GM23338 (cell line): ENCODE results near the gene SNX17. TPM values are rescaled to one million over a fixed set of nuclear protein-coding genes. Genes with fewer than 3 reads are reported as not detected.

Source experiments
- ATAC-seq: fragments of 200-7000 bp; cut with Tn5 transposase; 3 replicates; pipeline ENCODE4 v1.9.1; 2020
- DNase-seq: peaks from one replicate; pipeline ENCODE4 v3.0.0-alpha.2; 2015; ENCODE audit warnings: low spot score
- H2AFZ ChIP-seq: fragments of 200-600 bp; sonication (generic); 2 replicates; pipeline ENCODE4 v1.8.0; 2016; ENCODE audit warnings: antibody characterized with exemption, mild to moderate bottlenecking, moderate library complexity
- H3F3A ChIP-seq: fragments of 200-600 bp; sonication (generic); replicated peaks from 2 replicates; pipeline ENCODE4 v1.8.0; 2017; ENCODE audit warnings: antibody characterized with exemption, mixed run types, low read depth
- H3K27ac ChIP-seq: fragments of 200-600 bp; sonication (generic); 2 replicates; pipeline ENCODE4 v1.6.1; 2016; ENCODE audit warnings: low read depth
- H3K27me3 ChIP-seq: fragments of 200-600 bp; sonication (generic); 2 replicates; pipeline ENCODE4 v1.8.0; 2016; ENCODE audit warnings: mild to moderate bottlenecking, mixed run types, moderate library complexity; ENCODE audit not compliant: insufficient read depth
- H3K36me3 ChIP-seq: fragments of 200-600 bp; sonication (generic); 2 replicates; pipeline ENCODE4 v1.8.0; 2016; ENCODE audit warnings: mild to moderate bottlenecking; ENCODE audit not compliant: insufficient read depth
- H3K4me1 ChIP-seq: fragments of 200-600 bp; sonication (generic); 2 replicates; pipeline ENCODE4 v1.8.0; 2016; ENCODE audit warnings: mild to moderate bottlenecking, moderate library complexity; ENCODE audit not compliant: insufficient read depth
- H3K4me2 ChIP-seq: fragments of 200-600 bp; sonication (generic); 2 replicates; pipeline ENCODE4 v1.7.1; 2017; ENCODE audit warnings: mixed run types
- H3K4me3 ChIP-seq: fragments of 200-600 bp; sonication (generic); 2 replicates; pipeline ENCODE4 v1.6.1; 2016; ENCODE audit warnings: mixed run types
- H3K79me2 ChIP-seq: fragments of 200-600 bp; sonication (generic); replicated peaks from 2 replicates; pipeline ENCODE4 v1.8.0; 2017; ENCODE audit warnings: mild to moderate bottlenecking; ENCODE audit not compliant: insufficient read depth
- H3K9me2 ChIP-seq: fragments of 200-600 bp; sonication (generic); 2 replicates; pipeline ENCODE4 v1.8.0; 2017; ENCODE audit not compliant: insufficient read depth
- H4K20me1 ChIP-seq: fragments of 200-600 bp; sonication (generic); replicated peaks from 2 replicates; pipeline ENCODE4 v1.8.0; 2017; ENCODE audit warnings: mild to moderate bottlenecking; ENCODE audit not compliant: insufficient read depth
- H3K27ac Mint-ChIP-seq: 2 replicates; pipeline ENCODE4 v1.8.0; 2020; ENCODE audit warnings: inconsistent platforms, mild to moderate bottlenecking, moderate library complexity, mixed read lengths
- H3K27me3 Mint-ChIP-seq: 3 replicates; pipeline ENCODE4 v1.8.0; 2022; ENCODE audit warnings: low read depth, mild to moderate bottlenecking, moderate library complexity, mixed read lengths, inconsistent platforms; ENCODE audit not compliant: insufficient read depth, poor library complexity
- H3K36me3 Mint-ChIP-seq: 3 replicates; pipeline ENCODE4 v1.8.0; 2021; ENCODE audit warnings: low read depth, mild to moderate bottlenecking, inconsistent platforms, moderate library complexity, mixed read lengths
- H3K4me1 Mint-ChIP-seq: 3 replicates; pipeline ENCODE4 v1.8.0; 2020; ENCODE audit warnings: mild to moderate bottlenecking, inconsistent platforms, mixed read lengths
- H3K4me3 Mint-ChIP-seq: 3 replicates; pipeline ENCODE4 v1.8.0; 2021; ENCODE audit warnings: moderate library complexity, mild to moderate bottlenecking, inconsistent platforms, mixed read lengths
- H3K9me3 Mint-ChIP-seq: 3 replicates; pipeline ENCODE4 v1.8.0; 2020; ENCODE audit warnings: moderate library complexity, mild to moderate bottlenecking, inconsistent platforms, mixed read lengths
- CREB1 ChIP-seq: fragments of 250-450 bp; sonication (Bioruptor Pico); IDR thresholded peaks from 2 replicates; pipeline ENCODE4 v1.5.0; 2020; ENCODE audit warnings: low read depth, mild to moderate bottlenecking, moderate library complexity
- EZH2 ChIP-seq: fragments of 200-600 bp; sonication (generic); IDR thresholded peaks from one replicate; pipeline ENCODE4 v1.8.0; 2017; ENCODE audit warnings: antibody characterized with exemption, mild to moderate bottlenecking, low read depth; ENCODE audit not compliant: unreplicated experiment
- EZH2phosphoT487 ChIP-seq: fragments of 200-600 bp; sonication (generic); IDR thresholded peaks from one replicate; pipeline ENCODE4 v1.8.1; 2018; ENCODE audit warnings: antibody characterized with exemption; ENCODE audit not compliant: unreplicated experiment
- JUNB ChIP-seq: IDR thresholded peaks from one replicate; pipeline ENCODE4 v1.6.1; 2016; ENCODE audit warnings: antibody characterized with exemption; ENCODE audit not compliant: unreplicated experiment
- NANOG ChIP-seq: IDR thresholded peaks from 2 replicates; pipeline ENCODE4 v1.6.1; 2016; ENCODE audit warnings: antibody characterized with exemption, borderline replicate concordance
- STAT1 ChIP-seq: IDR thresholded peaks from one replicate; pipeline ENCODE4 v1.6.1; 2016; ENCODE audit warnings: antibody characterized with exemption; ENCODE audit not compliant: unreplicated experiment
- ZNF114 ChIP-seq: fragments of 250-450 bp; sonication (Bioruptor Pico); IDR thresholded peaks from 2 replicates; pipeline ENCODE4 v1.5.0; 2020; ENCODE audit warnings: mild to moderate bottlenecking, moderate library complexity
- ZNF331 ChIP-seq: fragments of 250-450 bp; sonication (Bioruptor Pico); IDR thresholded peaks from 2 replicates; pipeline ENCODE4 v1.5.0; 2020; ENCODE audit warnings: low read depth, mild to moderate bottlenecking, moderate library complexity
- polyA plus RNA-seq: library from polyadenylated mRNA; unstranded; fragments of >200 nt; fragmentation: Nextera tagmentation; extraction: Ambion mirVana; gene quantifications from 2 replicates; pipeline ENCODE4 v1.2.1, GENCODE V29; 2016
- total RNA-seq: library from RNA; depleted of rRNA; stranded (reverse); fragments of >200 nt; shearing (Covaris generic); gene quantifications from 2 replicates; pipeline ENCODE4 v1.2.3, GENCODE V29; 2014
- TF ChIP-seq, protein P1 (sequence below): IDR thresholded peaks from one replicate; pipeline ENCODE4 v1.6.1; 2018; ENCODE audit warnings: antibody characterized with exemption; ENCODE audit not compliant: unreplicated experiment
- TF ChIP-seq, protein P2 (sequence below), 2 experiments: fragments of 200-600 bp in 1 of 2; sonication (generic) in 1 of 2; conservative IDR thresholded peaks; 2 replicates each; pipeline versions ENCODE4 v1.5.1 to v1.6.1; 2016 to 2017; ENCODE audit warnings: antibody characterized with exemption in 2 of 2, low read depth in 2 of 2, mild to moderate bottlenecking in 2 of 2, moderate library complexity in 1 of 2

The SNX17 gene
- total and polyA plus RNA-seq, 2 experiments from 2014 or later: 34.0 to 58.0 TPM

DNA sequence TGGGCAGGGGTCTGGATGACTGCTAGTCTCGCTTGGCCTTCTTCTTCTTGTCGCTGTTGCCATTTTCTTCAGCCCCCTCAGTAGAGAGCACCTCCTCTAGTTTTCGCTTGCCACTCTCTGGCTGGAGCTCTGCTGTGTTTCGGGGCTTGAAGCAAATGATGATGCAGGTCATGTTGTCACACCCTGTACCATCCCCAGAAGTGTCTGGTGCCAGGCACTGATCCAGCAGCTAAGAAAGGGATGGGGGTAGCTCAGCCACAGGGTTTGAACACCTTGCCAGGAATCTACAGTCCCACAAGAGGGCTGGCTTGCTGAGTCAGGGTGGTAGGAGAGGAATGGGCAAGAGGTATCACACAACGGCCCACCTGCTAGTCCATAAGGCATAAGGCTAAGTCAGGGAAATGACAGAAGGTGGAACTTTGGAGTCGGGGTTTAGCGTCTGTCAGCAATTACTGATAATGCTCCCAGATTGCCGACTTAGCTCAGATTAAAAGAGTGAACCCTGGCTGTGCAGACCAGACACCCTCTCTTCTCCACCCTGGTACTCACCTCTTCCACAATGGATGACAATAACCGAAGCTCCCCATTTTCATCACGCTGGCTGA is 11.3 kb downstream of the SNX17 start:
- no peak overlapping the region for H2AFZ ChIP-seq
- H3K4me1 Mint-ChIP-seq: peaks cover 17% of the 10 kb centered on the region
- no peak for DNase-seq

DNA sequence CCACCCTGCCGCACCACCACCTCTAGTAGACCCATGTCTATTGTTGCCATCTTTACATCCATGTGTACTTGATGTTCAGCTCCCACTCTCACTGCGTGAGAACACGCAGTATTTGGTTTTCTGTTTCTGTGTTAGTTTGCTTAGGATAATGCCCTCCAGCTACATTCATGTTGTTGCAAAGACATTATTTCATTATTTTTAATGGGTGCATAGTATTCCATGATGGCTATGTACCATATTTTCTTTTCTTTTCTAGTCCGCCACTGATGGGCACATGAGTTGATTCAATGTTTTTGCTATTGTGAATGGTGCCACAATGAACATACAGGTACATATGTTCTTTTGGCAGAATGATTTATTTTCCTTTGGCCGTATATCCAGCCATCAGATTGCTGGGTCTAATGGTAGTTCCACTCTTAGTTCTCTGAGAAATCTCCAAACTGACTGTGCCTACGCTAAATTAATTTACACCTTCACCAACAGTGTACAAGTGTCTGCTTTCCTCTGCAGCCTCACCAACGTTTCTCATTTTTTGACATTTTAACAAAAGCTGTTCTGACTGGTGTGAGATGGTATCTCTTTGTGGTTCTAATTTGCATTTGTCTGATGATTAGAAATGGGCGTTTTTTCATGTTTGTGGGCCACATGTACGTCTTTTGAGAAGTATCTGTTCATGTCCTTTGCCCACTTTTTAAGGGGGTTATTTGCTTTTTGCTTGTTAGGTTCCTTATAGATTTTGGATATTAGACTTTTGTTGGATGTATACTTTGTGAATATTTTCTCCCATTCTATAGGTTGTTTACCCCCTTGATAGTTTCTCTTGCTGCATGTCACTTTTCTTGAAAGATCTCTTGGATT is 20.6 kb downstream of the SNX17 start:
- H3K27ac ChIP-seq: no peak overlapping the region
- no peaks in the 10 kb centered on the region for H3K4me1 ChIP-seq
- TF ChIP-seq, protein P1, sequence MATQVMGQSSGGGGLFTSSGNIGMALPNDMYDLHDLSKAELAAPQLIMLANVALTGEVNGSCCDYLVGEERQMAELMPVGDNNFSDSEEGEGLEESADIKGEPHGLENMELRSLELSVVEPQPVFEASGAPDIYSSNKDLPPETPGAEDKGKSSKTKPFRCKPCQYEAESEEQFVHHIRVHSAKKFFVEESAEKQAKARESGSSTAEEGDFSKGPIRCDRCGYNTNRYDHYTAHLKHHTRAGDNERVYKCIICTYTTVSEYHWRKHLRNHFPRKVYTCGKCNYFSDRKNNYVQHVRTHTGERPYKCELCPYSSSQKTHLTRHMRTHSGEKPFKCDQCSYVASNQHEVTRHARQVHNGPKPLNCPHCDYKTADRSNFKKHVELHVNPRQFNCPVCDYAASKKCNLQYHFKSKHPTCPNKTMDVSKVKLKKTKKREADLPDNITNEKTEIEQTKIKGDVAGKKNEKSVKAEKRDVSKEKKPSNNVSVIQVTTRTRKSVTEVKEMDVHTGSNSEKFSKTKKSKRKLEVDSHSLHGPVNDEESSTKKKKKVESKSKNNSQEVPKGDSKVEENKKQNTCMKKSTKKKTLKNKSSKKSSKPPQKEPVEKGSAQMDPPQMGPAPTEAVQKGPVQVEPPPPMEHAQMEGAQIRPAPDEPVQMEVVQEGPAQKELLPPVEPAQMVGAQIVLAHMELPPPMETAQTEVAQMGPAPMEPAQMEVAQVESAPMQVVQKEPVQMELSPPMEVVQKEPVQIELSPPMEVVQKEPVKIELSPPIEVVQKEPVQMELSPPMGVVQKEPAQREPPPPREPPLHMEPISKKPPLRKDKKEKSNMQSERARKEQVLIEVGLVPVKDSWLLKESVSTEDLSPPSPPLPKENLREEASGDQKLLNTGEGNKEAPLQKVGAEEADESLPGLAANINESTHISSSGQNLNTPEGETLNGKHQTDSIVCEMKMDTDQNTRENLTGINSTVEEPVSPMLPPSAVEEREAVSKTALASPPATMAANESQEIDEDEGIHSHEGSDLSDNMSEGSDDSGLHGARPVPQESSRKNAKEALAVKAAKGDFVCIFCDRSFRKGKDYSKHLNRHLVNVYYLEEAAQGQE: no peak
- TF ChIP-seq STAT1: no peak
- no peak for TF ChIP-seq ZNF114 (CRISPR knock-in tag)
- Mint-ChIP-seq H3K4me1 (no peaks in the 10 kb centered on the region), H3K36me3 (peaks cover 37% of the 10 kb centered on the region), H3K4me3 (no peak overlapping the region), H3K27me3 (no peaks in the 10 kb centered on the region), H3K9me3 (no peaks in the 10 kb centered on the region), H3K27ac (no peak overlapping the region)
- no peak overlapping the region for H3K4me2 ChIP-seq
- ATAC-seq (no peak), DNase-seq (no peak)
- no peaks in the 10 kb centered on the region for H3K9me2 ChIP-seq
- peaks cover 93% of the 10 kb centered on the region for H3K79me2 ChIP-seq
- no peak overlapping the region for H2AFZ ChIP-seq
- H3K4me3 ChIP-seq: no peak overlapping the region
- H3K27me3 ChIP-seq: no peaks in the 10 kb centered on the region
- H3F3A ChIP-seq: no peaks in the 10 kb centered on the region; the same call in 1 of the 2 replicates
- peaks cover 4% of the 10 kb centered on the region for H3K36me3 ChIP-seq
- peaks cover 56% of the 10 kb centered on the region for H4K20me1 ChIP-seq

More for the DNA sequence above, 11.3 kb downstream of the SNX17 start:
- Mint-ChIP-seq H3K4me3 (peak overlapping the region; percentile 90), H3K27me3 (peaks cover 24% of the 10 kb centered on the region), H3K27ac (peak overlapping the region; percentile 100), H3K9me3 (no peaks in the 10 kb centered on the region), H3K36me3 (peaks cover 76% of the 10 kb centered on the region)
- no peak for TF ChIP-seq NANOG
- TF ChIP-seq JUNB: no peak
- no peak for TF ChIP-seq EZH2
- no peak for TF ChIP-seq EZH2phosphoT487
- TF ChIP-seq STAT1: no peak
- no peak for TF ChIP-seq ZNF331 (CRISPR knock-in tag)
- TF ChIP-seq, protein P2, sequence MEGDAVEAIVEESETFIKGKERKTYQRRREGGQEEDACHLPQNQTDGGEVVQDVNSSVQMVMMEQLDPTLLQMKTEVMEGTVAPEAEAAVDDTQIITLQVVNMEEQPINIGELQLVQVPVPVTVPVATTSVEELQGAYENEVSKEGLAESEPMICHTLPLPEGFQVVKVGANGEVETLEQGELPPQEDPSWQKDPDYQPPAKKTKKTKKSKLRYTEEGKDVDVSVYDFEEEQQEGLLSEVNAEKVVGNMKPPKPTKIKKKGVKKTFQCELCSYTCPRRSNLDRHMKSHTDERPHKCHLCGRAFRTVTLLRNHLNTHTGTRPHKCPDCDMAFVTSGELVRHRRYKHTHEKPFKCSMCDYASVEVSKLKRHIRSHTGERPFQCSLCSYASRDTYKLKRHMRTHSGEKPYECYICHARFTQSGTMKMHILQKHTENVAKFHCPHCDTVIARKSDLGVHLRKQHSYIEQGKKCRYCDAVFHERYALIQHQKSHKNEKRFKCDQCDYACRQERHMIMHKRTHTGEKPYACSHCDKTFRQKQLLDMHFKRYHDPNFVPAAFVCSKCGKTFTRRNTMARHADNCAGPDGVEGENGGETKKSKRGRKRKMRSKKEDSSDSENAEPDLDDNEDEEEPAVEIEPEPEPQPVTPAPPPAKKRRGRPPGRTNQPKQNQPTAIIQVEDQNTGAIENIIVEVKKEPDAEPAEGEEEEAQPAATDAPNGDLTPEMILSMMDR (conservative IDR thresholded peaks at IDR 0.05; ENCODE audit: low read depth in 2 of 2): no peak
- no peak for TF ChIP-seq CREB1 (CRISPR knock-in tag)
- TF ChIP-seq ZNF114 (CRISPR knock-in tag): no peak
- H3F3A ChIP-seq: peaks cover 47% of the 10 kb centered on the region
- H3K4me2 ChIP-seq: peak overlapping the region; percentile 74
- peaks cover 14% of the 10 kb centered on the region for H3K79me2 ChIP-seq
- no peaks in the 10 kb centered on the region for H3K9me2 ChIP-seq
- H3K36me3 ChIP-seq: peaks cover 51% of the 10 kb centered on the region
- no peak for ATAC-seq
- H3K4me1 ChIP-seq: peaks cover 7% of the 10 kb centered on the region
- H3K27ac ChIP-seq: peak overlapping the region; percentile 99
- no peaks in the 10 kb centered on the region for H3K27me3 ChIP-seq
- peaks cover 9% of the 10 kb centered on the region for H4K20me1 ChIP-seq
- peak overlapping the region; percentile 99 for H3K4me3 ChIP-seq
